ENCODE measurements around the gene BTBD10.

BTBD10 gene

DNA sequence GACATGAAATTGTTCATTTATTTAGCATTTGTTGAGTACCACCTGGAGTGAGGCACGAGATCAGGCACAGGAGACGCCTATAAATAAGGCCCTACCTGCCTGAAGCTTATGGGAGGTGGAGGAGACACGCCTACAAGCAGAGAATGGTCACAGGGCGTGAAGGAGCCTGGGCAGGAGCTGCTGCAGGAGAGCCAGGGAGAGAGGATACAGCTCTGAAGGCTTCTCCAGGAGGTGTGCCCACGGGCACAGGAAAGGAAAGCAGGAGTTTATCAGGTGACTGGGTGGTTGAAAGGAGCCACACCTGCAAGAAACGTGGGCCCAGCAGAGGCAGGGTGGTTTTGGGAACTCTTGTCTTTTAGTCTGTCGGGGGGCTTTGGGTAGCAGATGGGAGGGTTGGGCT is 115.1 kb downstream of the BTBD10 start:
- H3K4me3 ChIP-seq (ENCODE audit: low read depth, low read length): no peak overlapping the region
- TF ChIP-seq, protein P1, sequence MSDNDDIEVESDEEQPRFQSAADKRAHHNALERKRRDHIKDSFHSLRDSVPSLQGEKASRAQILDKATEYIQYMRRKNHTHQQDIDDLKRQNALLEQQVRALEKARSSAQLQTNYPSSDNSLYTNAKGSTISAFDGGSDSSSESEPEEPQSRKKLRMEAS (IDR thresholded peaks at IDR 0.05; ENCODE audit: low read depth, low read length): no peak
- TF ChIP-seq, protein P2, sequence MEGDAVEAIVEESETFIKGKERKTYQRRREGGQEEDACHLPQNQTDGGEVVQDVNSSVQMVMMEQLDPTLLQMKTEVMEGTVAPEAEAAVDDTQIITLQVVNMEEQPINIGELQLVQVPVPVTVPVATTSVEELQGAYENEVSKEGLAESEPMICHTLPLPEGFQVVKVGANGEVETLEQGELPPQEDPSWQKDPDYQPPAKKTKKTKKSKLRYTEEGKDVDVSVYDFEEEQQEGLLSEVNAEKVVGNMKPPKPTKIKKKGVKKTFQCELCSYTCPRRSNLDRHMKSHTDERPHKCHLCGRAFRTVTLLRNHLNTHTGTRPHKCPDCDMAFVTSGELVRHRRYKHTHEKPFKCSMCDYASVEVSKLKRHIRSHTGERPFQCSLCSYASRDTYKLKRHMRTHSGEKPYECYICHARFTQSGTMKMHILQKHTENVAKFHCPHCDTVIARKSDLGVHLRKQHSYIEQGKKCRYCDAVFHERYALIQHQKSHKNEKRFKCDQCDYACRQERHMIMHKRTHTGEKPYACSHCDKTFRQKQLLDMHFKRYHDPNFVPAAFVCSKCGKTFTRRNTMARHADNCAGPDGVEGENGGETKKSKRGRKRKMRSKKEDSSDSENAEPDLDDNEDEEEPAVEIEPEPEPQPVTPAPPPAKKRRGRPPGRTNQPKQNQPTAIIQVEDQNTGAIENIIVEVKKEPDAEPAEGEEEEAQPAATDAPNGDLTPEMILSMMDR (IDR thresholded peaks at IDR 0.05; ENCODE audit: low read depth, low read length): no peak
- TF ChIP-seq POLR2A (IDR thresholded peaks at IDR 0.05; ENCODE audit: extremely low read depth, insufficient read length) (no peak), MYC (IDR thresholded peaks at IDR 0.05; ENCODE audit: low read depth, low read length) (no peak)
- DNase-seq (ENCODE audit: low read depth): no peak

DNA sequence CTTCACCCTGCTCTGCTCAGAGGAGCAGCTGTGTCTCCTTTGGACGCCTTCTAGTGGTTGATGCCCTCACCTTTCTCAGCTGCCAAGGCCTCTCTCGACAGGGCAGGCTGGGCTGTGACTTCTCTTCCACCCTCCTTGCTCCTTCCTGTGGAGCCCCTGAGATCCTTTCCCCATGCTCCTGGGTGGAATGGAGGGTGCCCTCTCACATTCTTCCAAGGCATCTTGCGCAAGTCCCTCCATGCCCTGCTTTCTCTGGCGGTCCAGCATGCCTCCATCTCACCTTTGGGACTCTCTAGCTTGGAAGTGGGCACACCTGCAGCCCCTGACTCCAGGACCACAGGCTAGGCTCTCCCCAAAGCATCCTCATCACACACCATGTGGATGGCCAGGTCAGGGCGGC is 116.6 kb downstream of the BTBD10 start:
- TF ChIP-seq, protein P1 (IDR thresholded peaks at IDR 0.05; ENCODE audit: low read depth, low read length): no peak
- TF ChIP-seq, protein P2 (IDR thresholded peaks at IDR 0.05; ENCODE audit: low read depth, low read length): no peak
- TF ChIP-seq MYC (IDR thresholded peaks at IDR 0.05; ENCODE audit: low read depth, low read length) (no peak), POLR2A (IDR thresholded peaks at IDR 0.05; ENCODE audit: extremely low read depth, insufficient read length) (no peak)
- no peak for DNase-seq (ENCODE audit: low read depth)

DNA sequence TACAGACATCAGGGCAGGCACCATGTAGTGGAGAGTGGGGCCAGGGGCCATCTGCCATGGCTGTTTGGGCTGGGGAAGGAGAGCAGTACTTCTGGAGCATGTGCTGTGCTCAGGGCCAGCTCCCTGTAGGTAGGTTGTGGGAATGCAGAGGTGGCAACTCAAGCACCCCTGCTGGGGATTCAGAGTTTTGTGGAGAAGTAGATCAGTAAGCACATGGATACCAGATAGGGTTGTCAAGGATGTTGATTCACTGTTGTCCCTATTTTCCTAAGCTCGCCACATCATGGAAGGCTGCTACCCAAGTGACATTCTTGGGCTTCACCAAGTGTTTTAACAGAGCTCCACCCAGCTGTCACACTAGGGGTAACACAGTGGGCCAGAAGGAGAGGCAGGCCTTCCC is 118.2 kb downstream of the BTBD10 start:
- DNase-seq (ENCODE audit: low read depth): peak; percentile 26
- H3K4me3 ChIP-seq (ENCODE audit: low read depth, low read length): no peak overlapping the region
- no peak for TF ChIP-seq POLR2A (IDR thresholded peaks at IDR 0.05; ENCODE audit: extremely low read depth, insufficient read length)
- TF ChIP-seq, protein P1 (IDR thresholded peaks at IDR 0.05; ENCODE audit: low read depth, low read length): no peak
- TF ChIP-seq MYC (IDR thresholded peaks at IDR 0.05; ENCODE audit: low read depth, low read length): no peak
- TF ChIP-seq, protein P2 (IDR thresholded peaks at IDR 0.05; ENCODE audit: low read depth, low read length): no peak

More for the DNA sequence above, 116.6 kb downstream of the BTBD10 start:
- H3K4me3 ChIP-seq (ENCODE audit: low read depth, low read length): no peak overlapping the region

DNA sequence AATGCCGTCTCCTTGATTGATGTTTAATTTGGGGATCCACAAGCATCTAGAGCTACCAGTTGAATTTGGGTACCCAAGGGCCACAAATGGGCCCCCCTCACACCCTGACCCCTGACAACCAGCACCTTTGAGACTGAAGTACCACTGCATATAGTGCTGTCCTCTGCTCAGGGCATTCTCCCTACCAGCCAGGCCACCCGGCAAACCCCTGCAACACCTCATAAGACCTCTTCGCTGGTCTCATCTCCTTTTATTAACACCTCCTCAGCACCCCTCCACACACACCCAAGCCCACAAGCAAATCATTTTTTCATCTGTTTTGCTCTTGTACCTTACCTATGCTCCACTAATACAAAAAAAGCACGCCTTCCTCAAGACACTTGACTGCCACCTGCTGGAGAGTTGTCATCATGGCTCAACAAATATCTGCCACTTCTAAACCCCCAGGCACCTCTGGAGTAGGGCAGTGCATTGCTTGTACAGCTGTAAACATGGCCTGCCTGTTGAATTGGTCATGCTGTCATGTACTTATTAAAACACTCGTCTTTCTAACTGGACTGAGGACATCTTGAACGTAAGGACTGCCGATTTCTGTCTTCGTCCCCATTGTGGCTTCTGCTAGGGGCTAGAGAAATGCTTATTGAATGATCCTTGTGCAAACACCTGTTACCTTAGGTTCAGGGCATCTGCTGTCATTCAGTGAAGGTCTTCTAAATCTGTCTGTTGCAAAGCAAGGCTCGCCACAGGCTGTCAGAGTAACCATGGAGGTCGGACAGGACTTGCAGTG is 118.9 kb downstream of the BTBD10 start:
- TF ChIP-seq MYC (IDR thresholded peaks at IDR 0.05; ENCODE audit: low read depth, low read length): no peak
- TF ChIP-seq, protein P2 (IDR thresholded peaks at IDR 0.05; ENCODE audit: low read depth, low read length): peak; percentile 69
- TF ChIP-seq POLR2A (IDR thresholded peaks at IDR 0.05; ENCODE audit: extremely low read depth, insufficient read length): no peak
- TF ChIP-seq, protein P1 (IDR thresholded peaks at IDR 0.05; ENCODE audit: low read depth, low read length): peak; percentile 59; the same call in 1 of the 2 replicates
- peak; percentile 70 for DNase-seq (ENCODE audit: low read depth)

DNA sequence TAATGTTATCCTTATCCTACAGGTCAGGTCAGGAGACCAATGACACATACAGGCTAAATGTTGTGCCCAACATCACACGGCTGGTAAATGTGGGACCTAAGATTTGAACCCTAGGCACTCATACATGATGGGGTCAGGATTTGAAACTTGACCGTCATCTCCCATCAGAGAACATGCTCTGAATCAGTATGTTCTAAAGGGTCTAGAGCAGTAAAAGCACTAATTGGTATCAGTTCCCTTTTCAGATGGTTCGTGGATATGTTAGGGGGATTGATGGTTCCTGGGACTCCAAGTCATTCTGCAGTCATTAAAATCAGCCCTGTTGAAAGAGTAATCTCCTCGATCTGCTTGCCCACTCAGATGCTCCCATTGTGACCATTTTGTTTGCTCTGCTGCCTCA is 120.0 kb downstream of the BTBD10 start:
- H3K4me3 ChIP-seq (ENCODE audit: low read depth, low read length): no peak overlapping the region
- TF ChIP-seq MYC (IDR thresholded peaks at IDR 0.05; ENCODE audit: low read depth, low read length) (no peak), POLR2A (IDR thresholded peaks at IDR 0.05; ENCODE audit: extremely low read depth, insufficient read length) (no peak)
- TF ChIP-seq, protein P1 (IDR thresholded peaks at IDR 0.05; ENCODE audit: low read depth, low read length): no peak
- TF ChIP-seq, protein P2 (IDR thresholded peaks at IDR 0.05; ENCODE audit: low read depth, low read length): no peak
- no peak for DNase-seq (ENCODE audit: low read depth)

More for the DNA sequence above, 118.9 kb downstream of the BTBD10 start:
- H3K4me3 ChIP-seq (ENCODE audit: low read depth, low read length): no peak overlapping the region

All from NB4 (cell line).